Activated T-cell treated with anti-CD3 and anti-CD28 coated beads for 4 hours (primary cell): ENCODE results near the gene IMMP2L.
A peak's percentile ranks its signal among the peaks of the same experiment; 100 is the strongest.
"Not testable (repeated sequence)": the region's sequence is repeated elsewhere in the genome, so short reads cannot be mapped to it uniquely, and the experiment has no call there.

ENCODE experiments used
- DNase-seq: peaks from one replicate; pipeline ENCODE4 v3.0.0-alpha.2; 2020

IMMP2L gene

GRCh38 chr7:111561904-111562732 is at the start of gene IMMP2L:
Gene IMMP2L (minus strand): TSS chr7:111562492.
- DNase-seq, result peak; percentile 88

DNA sequence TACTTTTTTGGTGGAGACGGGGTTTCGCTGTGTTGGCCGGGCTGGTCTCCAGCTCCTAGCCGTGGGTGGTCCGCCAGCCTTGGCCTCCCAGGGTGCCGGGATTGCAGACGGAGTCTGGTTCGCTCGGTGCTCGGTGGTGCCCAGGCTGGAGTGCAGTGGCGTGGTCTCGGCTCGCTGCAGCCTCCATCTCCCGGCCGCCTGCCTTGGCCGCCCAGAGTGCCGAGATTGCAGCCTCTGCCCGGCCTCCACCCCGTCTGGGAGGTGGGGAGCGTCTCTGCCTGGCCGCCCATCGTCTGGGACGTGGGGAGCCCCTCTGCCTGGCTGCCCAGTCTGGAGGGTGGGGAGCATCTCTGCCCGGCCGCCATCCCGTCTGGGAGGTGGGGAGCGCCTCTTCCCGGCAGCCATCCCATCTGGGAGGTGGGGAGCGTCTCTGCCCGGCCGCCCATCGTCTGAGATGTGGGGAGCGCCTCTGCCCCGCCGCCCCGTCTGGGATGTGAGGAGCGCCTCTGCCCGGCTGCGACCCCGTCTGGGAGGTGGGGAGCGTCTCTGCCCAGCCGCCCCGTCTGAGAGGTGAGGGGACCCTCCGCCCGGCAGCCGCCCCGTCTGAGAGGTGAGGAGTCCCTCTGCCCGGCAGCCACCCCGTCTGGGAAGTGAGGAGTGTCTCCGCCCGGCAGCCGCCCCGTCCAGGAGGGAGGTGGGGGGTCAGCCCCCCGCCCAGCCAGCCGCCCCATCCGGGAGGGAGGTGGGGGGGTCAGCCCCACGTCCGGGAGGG is 47.4 kb upstream of the IMMP2L start:
- DNase-seq, result not testable (repeated sequence)

DNA sequence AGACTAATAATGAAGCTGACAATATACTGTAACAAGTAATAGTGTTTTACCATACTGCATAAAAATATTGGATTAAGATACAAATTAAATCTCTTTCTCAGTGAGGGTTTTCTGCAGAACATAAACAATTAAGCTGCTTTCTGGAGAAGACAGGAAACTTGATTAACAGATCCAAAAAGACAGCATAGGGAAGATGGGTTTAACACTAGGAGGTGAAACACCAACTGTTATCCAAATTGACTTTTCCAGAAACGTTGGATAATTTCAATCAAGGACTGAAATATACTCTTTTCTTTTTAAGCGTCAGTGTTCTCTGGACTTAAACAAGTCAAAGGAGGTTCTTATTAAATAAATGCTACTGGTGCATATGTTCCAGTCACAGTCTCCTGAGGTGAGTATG is 45.3 kb upstream of the IMMP2L start:
- DNase-seq, result no peak

GRCh38 chr7:111605246-111605645 is 43.0 kb upstream of the IMMP2L start:
- no peak for DNase-seq

GRCh38 chr7:111600091-111600490 is 37.8 kb upstream of the IMMP2L start:
- no peak for DNase-seq

- no peak for DNase-seq
Measured at GRCh38 chr7:111595780-111596179, 33.5 kb upstream of the IMMP2L start.

DNA sequence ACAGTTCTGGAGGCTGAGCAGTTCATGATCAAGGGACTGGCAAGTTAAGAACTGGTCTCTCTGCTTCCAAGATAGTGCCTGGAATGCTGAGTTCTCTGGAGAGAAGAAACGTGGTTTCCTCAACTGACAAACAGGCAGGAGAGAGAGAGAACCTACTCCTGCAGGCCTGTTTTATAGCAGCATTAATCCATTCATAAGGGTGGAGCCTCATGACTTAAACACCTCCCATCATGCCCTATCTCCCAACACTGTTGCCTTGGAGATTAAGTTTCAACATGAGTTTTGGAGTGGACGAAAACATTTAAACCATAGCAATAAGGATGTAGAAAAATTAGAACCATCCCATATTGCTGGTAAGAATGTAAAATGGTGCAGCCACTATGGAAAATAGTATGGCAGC is 32.3 kb upstream of the IMMP2L start:
- no peak for DNase-seq

GRCh38 chr7:111593343-111593742 is 31.1 kb upstream of the IMMP2L start:
- no peak for DNase-seq

- DNase-seq, result no peak
Measured at GRCh38 chr7:111588065-111588433, 25.8 kb upstream of the IMMP2L start.

DNA sequence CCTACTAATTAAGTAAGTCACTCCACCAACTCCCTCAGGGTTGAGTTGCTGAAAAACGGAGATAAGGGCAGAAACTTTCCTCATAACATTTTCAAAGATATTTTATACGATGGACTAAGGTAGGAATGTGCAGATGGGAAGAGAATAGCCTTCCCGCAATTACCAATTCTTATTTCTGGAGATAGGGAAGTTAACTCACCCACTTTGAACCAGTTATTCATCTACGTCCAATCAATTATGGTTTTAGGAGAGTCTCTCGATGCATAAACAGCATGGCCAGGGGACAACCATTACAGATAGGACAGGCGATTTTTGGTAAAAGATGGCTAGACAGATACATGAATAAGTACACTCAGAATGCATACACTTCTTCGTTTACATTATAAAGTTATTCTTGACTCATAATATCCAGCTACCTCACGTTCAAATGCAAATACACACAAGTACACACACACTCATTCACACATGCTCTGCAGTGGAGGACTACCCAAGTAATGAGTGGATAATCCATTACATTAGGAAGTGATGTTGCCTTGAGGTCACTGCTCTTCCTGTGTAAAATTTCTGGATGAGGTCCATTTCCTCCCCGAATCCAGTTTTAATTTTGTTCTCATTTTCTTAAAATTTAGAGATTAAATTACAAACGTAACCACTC is 25.2 kb upstream of the IMMP2L start:
- DNase-seq, result no peak

GRCh38 chr7:111586711-111587409 is 24.6 kb upstream of the IMMP2L start:
- DNase-seq, result no peak

DNA sequence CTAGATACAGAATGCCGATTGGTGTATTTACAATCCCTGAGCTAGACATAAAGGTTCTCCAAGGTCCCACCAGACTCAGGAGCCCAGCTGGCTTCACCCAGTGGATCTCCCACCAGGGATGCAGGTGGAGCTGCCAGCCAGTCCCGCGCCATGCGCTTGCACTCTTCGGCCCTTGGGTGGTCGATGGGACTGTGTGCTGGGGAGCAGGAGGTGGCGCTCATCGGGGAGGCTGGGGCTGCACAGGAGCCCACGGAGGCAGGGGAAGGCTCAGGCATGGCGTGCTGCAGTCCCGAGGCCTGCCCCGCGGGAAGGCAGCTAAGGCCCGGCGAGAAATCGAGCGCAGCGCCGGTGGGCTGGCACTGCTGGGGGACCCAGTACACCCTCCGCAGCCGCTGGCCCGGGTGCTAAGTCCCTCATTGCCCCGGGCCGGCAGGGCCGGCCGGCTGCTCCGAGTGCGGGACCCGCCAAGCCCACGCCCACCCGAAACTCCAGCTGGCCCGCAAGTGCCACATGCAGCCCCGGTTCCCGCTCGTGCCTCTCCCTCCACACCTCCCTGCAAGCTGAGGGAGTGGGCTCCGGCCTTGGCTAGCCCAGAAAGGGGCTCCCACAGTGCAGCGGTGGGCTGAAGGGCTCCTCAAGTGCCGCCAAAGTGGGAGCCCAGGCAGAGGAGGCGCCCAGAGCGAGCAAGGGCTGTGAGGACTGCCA is 19.6 kb upstream of the IMMP2L start:
- DNase-seq, result not testable (repeated sequence)

DNA sequence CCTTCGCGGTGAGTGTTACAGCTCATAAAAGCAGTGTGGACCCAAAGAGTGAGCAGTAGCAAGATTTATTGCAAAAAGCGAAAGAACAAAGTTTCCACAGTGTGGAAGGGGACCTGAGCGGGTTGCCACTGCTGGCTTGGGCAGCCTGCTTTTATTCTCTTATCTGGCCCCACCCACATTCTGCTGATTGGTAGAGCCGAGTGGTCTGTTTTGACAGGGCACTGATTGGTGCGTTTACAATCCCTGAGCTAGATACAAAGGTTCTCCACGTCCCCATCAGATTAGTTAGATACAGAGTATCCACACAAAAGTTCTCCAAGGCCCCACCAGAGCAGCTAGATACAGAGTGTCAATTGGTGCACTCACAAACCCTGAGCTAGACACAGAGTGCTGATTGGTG is 18.9 kb upstream of the IMMP2L start:
- DNase-seq, result not testable (repeated sequence)

DNA sequence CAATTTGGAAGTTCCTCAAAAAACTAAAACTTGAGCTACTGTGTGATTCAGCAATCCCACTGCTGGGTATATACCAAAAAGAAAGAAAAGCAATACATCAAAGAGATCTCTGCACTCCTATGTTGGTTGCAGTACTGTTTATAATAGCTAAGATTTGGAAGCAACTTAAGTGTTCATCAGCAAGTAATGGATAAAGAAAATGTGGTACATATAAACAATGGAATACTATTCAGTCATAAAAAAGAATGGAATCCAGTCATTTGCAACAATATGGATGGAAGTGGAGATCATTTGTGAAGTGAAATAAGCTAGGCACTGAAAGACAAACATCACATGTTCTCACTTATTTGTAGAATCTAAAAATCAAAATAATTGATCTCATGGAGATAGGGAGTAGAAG is 16.5 kb upstream of the IMMP2L start:
- DNase-seq, result no peak

GRCh38 chr7:111571720-111572119 is 9.4 kb upstream of the IMMP2L start:
- DNase-seq, result no peak

DNA sequence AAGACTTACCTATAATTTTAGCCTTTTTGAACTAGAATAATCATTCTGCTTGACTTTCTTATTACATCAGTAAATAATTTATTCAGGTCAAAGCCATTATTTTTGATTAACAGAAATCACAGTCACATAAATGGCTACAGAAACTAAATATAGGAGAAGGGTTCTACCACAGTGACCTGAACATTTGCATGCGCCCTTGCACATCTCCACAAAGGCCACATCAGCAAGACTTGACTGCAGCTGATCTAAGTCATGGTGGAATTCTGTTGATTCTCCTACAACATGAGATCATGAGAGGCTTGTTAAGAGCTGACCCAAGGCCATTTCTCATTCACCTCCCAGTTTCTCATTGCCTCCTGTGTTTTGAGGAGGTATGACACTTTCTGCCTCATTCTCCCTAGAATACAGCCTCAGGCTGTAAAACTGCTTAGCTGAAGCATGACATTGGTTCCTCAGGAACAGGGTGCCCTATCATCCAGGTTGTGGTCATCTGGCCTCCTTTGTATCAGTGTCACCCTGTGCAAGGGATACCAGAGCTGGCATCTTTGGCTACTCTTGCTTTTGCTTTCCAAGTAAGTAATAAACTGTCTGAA is 6.7 kb upstream of the IMMP2L start:
- DNase-seq, result no peak

GRCh38 chr7:111568419-111568818 is 6.1 kb upstream of the IMMP2L start:
- DNase-seq, result no peak

GRCh38 chr7:111564078-111564477 is 1.8 kb upstream of the IMMP2L start:
- no peak for DNase-seq

DNA sequence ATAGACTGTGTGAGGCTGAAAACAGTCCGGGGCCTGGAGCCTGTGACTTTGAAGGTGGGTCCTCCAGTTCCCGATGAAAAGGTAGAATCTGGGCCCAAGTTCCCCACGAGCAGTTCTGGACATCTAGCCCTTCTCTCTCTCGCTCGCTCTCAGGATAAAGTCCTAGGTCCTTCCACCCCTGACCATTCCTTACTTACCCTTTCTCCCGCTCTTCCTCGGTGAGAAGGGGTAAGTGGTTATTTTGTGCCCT is 713 bp downstream of the IMMP2L start:
- DNase-seq, result no peak

DNA sequence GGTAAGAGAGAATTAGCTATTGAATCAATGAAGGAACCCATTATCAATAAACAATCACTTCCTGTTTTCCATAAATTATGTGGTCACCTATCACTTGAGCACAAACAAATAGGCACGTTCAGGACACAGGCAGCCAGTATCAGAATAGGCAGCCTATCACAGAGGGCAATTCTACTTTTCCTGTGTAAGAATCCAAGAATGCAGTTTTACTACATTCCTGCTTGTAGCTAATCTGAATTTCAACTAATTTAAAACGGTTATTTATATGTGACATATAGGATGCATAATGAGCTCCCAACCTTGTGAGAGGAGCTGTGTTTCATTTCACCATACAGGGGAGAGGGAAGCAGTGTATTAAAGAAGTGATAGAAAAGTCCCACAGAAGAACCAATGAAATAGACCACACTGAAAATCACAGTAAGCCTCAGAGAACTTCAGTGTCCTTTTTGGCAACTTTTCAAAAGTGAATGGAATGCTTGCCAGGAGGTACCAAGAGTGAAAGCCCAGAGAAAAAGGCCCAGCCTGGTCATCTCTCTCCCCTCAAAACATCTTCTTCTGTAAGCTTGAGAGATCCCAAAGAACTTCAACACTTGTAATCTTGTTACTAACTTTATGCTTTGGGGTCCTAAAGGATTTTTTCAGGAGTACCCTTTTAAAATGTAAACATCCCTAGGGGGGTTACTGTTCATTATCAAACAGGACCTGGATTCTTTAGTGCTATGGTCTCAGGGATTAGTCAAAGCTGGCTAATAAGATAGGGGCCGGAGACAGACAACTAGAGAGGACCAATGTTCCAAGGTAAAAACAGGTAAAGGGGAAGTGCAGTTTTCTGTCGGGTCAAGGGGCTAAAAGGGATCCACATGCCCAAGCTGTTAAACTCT is 1.3 kb downstream of the IMMP2L start:
- DNase-seq, result no peak

- DNase-seq, result no peak
Measured at GRCh38 chr7:111558991-111559390, 3.3 kb downstream of the IMMP2L start.
